GM18526 (cell line): ENCODE data around the gene SLC35F1.

Source experiments
- POLR2A ChIP-seq: IDR thresholded peaks from 3 replicates; pipeline ENCODE4 v1.6.1; 2011; ENCODE audit not compliant: insufficient read length; ENCODE audit errors: extremely low read depth

Gene SLC35F1

GRCh38 chr6:118313762-118314161 is 406.7 kb downstream of the SLC35F1 start:
- no peak for TF ChIP-seq POLR2A

DNA sequence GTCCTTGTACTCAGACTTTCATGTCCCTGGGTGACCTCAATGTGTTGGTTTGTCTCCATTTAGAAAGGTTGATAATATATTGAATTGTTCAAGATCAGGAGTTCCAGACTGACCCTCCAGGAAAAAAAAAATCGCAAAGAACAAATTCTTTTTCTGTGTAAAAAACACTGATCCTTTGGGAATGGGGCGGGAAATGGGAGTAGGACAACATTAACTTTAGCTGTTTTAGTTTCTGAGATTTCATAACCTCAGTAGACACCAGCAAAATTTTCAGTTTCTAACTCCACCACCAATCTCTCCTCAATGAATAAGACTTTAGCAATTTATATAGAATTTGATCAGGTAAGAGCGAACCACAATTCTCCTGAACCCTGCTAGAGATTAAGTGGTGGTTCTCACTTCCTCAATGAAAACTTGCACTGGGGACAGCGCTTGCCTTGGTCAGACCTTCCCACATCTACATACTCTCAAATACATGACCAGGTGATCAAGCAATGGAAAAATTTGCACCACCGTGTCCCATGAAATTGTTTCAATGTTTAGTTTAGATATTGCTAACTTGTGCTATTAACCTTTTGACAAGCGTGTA is 409.8 kb downstream of the SLC35F1 start:
- TF ChIP-seq POLR2A, result no peak

GRCh38 chr6:118317581-118318563 is 410.8 kb downstream of the SLC35F1 start:
- TF ChIP-seq POLR2A, result no peak

DNA sequence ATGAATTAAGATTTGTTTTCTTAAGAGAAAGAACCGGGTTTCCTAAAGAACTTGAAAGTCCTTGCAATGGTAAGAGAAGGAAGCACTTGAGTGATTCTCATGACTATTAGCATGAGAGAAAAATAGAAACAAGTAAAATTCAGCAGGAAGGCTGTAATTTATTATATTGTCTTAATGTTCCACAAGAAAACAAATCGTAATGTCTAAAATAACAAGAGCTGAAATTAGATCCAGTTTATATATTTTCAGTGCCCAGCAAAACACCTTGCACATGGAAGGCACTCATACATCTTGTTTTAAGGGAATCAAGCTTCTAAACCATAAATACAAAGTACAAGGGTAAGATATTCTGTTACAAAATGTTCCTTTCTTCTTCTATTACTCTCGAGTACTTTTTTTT is 411.6 kb downstream of the SLC35F1 start:
- no peak for TF ChIP-seq POLR2A

DNA sequence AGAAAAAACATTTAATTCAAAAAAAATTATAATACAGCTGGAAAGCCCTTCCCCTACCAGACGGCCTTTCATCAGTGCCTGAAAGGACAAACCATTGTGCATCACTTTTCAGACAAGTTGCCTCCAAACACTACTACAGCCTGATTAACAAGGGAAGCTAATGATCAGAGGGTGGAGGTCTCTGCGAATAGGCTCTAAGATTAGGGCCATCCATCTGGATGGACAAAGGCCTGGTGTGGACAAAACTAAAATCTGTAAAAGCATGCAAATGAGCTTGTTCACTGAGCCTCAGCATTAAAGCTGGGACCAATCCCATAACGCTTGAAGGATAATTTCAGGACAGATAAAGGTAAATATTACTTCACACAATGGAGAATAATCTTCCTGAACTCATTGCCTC is 412.4 kb downstream of the SLC35F1 start:
- TF ChIP-seq POLR2A, result no peak

DNA sequence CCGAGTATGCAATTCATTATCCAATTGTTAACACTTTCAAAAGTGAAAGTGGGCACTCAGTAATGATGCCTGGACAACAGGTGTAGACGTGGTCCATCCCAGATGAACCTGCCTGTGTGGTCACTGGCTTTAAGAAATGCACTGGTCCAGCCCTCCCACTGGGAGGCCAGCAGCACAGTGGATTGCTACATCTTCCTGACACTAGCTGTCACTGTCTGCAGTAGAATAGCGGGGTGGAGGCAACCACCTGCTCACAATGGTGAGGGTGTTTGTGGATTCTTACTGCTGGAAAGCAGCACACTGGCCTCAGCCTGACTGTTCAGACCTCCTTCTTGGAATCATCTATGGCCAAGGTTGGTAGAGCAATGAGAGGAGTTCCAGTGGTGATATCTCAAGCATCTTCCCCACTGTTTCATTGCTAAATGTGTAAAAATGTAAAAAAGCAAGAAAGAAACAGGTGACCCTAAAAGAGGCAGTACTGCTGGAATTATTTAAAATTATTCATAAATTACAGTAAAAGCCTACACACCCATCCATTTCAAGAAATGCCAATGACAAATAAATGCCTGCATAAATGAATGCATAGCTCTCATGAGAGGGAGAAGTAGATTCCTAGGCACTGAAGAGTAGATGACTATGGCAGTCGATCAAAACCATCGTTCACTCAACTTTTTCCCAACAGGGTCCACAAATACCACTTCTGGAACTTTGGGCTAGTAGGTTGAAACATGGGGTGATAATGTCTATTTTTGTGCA is 413.0 kb downstream of the SLC35F1 start:
- TF ChIP-seq POLR2A, result no peak

- TF ChIP-seq POLR2A, result no peak
These were observed 413.6 kb downstream of the SLC35F1 start for GRCh38 chr6:118320652-118321051.

DNA sequence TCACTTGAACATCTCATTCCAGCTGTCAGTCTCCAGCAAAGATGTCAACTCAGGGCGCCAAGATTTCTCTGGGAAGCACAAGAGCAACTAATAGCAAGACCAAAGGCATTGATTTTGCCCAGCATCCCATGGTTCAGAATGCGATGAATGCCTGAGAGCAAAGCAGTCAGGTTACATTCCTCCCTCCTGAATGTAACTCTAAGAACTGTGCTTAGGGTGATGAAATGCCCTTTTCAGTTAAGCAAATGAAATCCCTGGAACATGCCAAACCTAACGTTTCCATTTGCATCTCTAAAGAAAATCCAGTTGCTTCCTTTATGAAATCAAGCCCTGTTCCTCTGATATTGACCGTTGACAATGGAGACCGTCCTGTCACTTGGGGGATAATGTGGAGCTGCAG is 417.1 kb downstream of the SLC35F1 start:
- TF ChIP-seq POLR2A, result no peak

DNA sequence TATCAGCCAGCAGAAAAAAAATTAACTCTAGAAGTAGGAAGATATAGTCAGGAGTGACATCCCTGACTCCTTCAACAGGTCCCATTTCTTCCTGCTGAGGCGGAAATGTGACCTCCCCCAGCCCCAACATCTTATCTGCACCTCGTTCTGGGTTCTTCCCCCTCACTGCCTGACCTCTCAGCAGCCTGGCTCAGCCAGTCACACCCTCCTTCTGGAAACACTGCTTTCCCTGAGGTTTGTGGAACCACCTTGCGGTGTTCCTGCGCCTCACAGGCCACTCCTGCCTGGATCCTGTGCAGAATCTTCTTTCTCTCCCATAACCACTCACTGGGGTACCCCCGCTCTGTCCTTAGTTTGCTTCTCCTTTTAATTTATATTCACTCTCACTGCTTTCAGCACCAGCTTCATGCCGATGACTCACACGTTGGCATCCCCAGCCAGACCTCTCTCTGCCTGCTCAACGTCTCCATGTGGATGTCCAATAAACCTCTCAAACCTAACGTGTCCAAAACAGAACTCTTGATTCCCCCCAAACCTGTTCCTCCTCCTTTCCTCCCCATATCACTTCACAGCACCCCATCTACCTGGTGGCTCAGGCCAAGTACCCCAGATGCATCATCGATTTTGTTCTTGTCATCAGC is 418.3 kb downstream of the SLC35F1 start:
- no peak for TF ChIP-seq POLR2A

- TF ChIP-seq POLR2A, result no peak
These were observed 419.6 kb downstream of the SLC35F1 start for GRCh38 chr6:118326712-118327111.

DNA sequence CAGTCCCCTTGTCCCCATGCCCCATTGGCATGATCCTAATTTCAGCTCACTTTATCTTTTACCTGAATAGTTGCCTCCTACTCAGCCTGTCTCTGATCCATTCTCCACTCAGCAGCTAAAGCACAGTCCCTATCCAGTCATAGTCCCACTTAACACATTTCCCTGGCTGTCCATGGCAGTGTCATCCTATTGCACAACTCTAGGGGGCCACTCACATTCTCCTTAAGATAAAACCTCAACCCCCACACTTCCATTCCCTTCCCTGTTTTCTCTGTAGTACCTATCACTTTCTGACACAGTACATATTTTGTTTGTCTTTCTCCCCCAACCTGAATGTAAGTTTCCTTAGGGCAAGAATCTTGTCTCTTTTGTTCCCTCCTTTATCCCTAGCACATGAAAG is 420.2 kb downstream of the SLC35F1 start:
- TF ChIP-seq POLR2A, result no peak

DNA sequence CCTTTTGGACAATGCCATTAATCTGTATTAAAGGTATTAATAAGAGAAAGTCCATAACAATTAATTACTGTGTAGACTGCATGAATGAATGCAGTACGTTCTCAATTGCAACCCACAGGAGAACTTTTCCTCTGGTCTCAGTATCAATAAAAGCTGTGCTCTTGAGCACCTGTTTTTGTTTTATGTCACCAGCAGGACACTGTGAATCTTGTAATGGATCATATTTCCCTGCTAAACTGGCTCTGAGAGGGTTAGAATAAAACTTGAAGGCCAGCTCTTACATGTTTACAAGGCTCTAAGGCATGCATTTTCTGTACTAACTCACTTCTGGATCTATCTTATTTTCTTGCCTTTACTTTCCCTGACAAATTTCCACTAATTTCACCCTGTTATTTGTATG is 426.7 kb downstream of the SLC35F1 start:
- no peak for TF ChIP-seq POLR2A

DNA sequence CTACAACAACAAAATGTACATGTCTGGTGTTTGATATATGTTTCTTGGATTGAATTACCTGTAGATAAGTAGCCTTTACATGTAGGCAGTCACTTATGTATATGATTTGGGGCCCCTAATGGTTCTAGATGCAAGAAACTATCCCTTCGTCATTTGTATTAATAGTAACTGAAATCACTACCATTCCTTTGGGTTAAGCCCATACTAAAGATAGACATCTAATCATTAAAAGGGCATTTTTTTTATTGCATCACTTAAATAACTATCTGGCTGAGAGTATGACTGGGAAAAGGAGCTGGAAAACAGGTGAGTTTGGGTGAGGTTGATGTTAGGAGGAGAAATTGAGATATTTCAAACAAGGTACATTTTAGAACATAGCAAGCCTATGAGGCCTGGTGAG is 427.6 kb downstream of the SLC35F1 start:
- no peak for TF ChIP-seq POLR2A

DNA sequence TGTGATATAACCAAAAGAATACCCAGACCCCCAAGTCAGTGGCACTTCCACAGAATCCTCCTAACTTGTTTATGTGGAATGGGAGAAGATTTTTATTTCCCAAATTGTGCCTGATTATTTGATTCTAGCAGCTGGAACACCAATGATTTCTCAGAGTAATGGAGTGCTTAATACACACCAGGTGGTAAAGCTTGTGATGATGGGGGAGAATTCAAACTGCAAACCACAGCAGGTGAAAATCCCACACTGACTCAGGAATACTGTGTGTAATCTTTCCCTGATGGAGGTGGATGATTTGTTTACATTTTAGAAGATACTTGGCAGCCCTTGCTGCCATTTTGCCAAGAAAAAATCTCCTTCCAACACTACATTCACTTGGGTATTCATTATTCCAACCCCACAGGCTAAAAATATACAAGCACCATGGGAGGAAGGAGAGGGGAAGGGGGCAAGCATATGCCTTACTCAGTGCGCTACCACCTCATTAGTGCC is 428.3 kb downstream of the SLC35F1 start:
- TF ChIP-seq POLR2A, result no peak

GRCh38 chr6:118344014-118344670 is 437.1 kb downstream of the SLC35F1 start:
- TF ChIP-seq POLR2A, result no peak

GRCh38 chr6:118350881-118351430 is 443.9 kb downstream of the SLC35F1 start:
- no peak for TF ChIP-seq POLR2A
